H1 (cell line): ENCODE data around the gene PRSS2. TPM values are rescaled to one million over a fixed set of nuclear protein-coding genes. Genes with fewer than 3 reads are reported as not detected.

Experiments
- BACH1 ChIP-seq: IDR thresholded peaks from 2 replicates; pipeline ENCODE4 v1.6.1; 2012; ENCODE audit warnings: low read length, improper control_type of control experiment
- BRCA1 ChIP-seq: IDR thresholded peaks from 2 replicates; pipeline ENCODE4 v1.6.1; 2012; ENCODE audit warnings: low read depth, low read length, improper control_type of control experiment
- CEBPB ChIP-seq: IDR thresholded peaks from 2 replicates; pipeline ENCODE4 v1.6.1; 2012; ENCODE audit warnings: low read depth, low read length
- CHD1 ChIP-seq: IDR thresholded peaks from 2 replicates; pipeline ENCODE4 v1.6.1; 2012; ENCODE audit warnings: low read depth, low read length, improper control_type of control experiment
- CHD2 ChIP-seq: IDR thresholded peaks from 2 replicates; pipeline ENCODE4 v1.6.1; 2012; ENCODE audit warnings: low read length, improper control_type of control experiment
- CREB1 ChIP-seq: IDR thresholded peaks from 2 replicates; pipeline ENCODE4 v1.6.1; 2012; ENCODE audit warnings: inconsistent platforms
- CTBP2 ChIP-seq: IDR thresholded peaks from 2 replicates; pipeline ENCODE4 v1.7.0; 2011; ENCODE audit warnings: borderline replicate concordance, mild to moderate bottlenecking, moderate library complexity, mixed read lengths, low read length; ENCODE audit not compliant: insufficient read depth, insufficient read length
- E2F6 ChIP-seq: IDR thresholded peaks from 2 replicates; pipeline ENCODE4 v1.6.1; 2012; ENCODE audit warnings: inconsistent platforms
- EGR1 ChIP-seq: IDR thresholded peaks from 2 replicates; pipeline ENCODE4 v1.6.1; 2011; ENCODE audit warnings: low read depth, low read length, borderline replicate concordance
- GABPA ChIP-seq: IDR thresholded peaks from 2 replicates; pipeline ENCODE4 v1.6.1; 2011; ENCODE audit warnings: mild to moderate bottlenecking, low read length, moderate library complexity, borderline replicate concordance; ENCODE audit not compliant: insufficient read depth
- GTF2F1 ChIP-seq: IDR thresholded peaks from 2 replicates; pipeline ENCODE4 v1.6.1; 2012; ENCODE audit warnings: low read depth, low read length, improper control_type of control experiment, borderline replicate concordance
- HDAC2 ChIP-seq, 2 experiments: fragments of 300-600 bp in 1 of 2; sonication (generic) in 1 of 2; IDR thresholded peaks; 2 replicates each; pipeline ENCODE4 v1.6.1; 2011 to 2012; ENCODE audit warnings: low read depth in 2 of 2, low read length in 2 of 2, mild to moderate bottlenecking in 2 of 2, moderate library complexity in 2 of 2, borderline replicate concordance in 1 of 2, inconsistent platforms in 1 of 2
- KDM4A ChIP-seq: IDR thresholded peaks from one replicate; pipeline ENCODE4 v1.7.1; 2012; ENCODE audit warnings: low read depth, mild to moderate bottlenecking, moderate library complexity, low read length, inconsistent platforms; ENCODE audit not compliant: severe bottlenecking
- KDM5A ChIP-seq: fragments of 200-600 bp; IDR thresholded peaks from 2 replicates; pipeline ENCODE4 v1.7.1; 2012; ENCODE audit warnings: mild to moderate bottlenecking, low read length, inconsistent platforms, mixed read lengths
- MAFK ChIP-seq: IDR thresholded peaks from 2 replicates; pipeline ENCODE4 v1.6.1; 2012; ENCODE audit warnings: low read depth, mild to moderate bottlenecking, improper control_type of control experiment, low read length
- RAD21 ChIP-seq, 2 experiments: IDR thresholded peaks in 1 of 2; conservative IDR thresholded peaks in 1 of 2; 2 replicates each; pipeline ENCODE4 v1.6.1; 2011; ENCODE audit warnings: low read depth in 2 of 2, low read length in 2 of 2, improper control_type of control experiment in 1 of 2, inconsistent platforms in 1 of 2, mild to moderate bottlenecking in 1 of 2, moderate library complexity in 1 of 2
- RBBP5 ChIP-seq: IDR thresholded peaks from 2 replicates; pipeline ENCODE4 v1.7.1; 2012; ENCODE audit warnings: low read depth, mild to moderate bottlenecking, inconsistent platforms, low read length, moderate library complexity, borderline replicate concordance
- RFX5 ChIP-seq: IDR thresholded peaks from 2 replicates; pipeline ENCODE4 v1.6.1; 2011; ENCODE audit warnings: low read depth, low read length, improper control_type of control experiment, borderline replicate concordance
- SIN3A ChIP-seq, 2 experiments: IDR thresholded peaks in 1 of 2; conservative IDR thresholded peaks in 1 of 2; 2 replicates each; pipeline ENCODE4 v1.6.1; 2011 to 2012; ENCODE audit warnings: low read length in 2 of 2, improper control_type of control experiment in 1 of 2, low read depth in 1 of 2, mild to moderate bottlenecking in 1 of 2
- SIRT6 ChIP-seq: IDR thresholded peaks from one replicate; pipeline ENCODE4 v1.7.1; 2012; ENCODE audit warnings: low read length, inconsistent platforms
- SP4 ChIP-seq: IDR thresholded peaks from 2 replicates; pipeline ENCODE4 v1.6.1; 2012; ENCODE audit warnings: low read length, inconsistent platforms
- SRF ChIP-seq: IDR thresholded peaks from 2 replicates; pipeline ENCODE4 v1.6.1; 2011; ENCODE audit warnings: mild to moderate bottlenecking, low read depth, low read length, moderate library complexity
- polyA plus RNA-seq, 7 experiments: library from polyadenylated mRNA; depleted of rRNA in 3 of 7; stranded (reverse) in 5 of 7; unstranded in 2 of 7; fragments of >200 nt in 5 of 7; fragments of 200-250 nt in 2 of 7; gene quantifications; 1 replicate in 5 of 7; 2 replicates in 1 of 7; 4 replicates in 1 of 7; pipeline versions ENCODE4 v1.2.1 to v1.2.3, GENCODE V29; 2011 to 2013; ENCODE audit warnings: missing spikeins in 2 of 7, mixed read lengths in 2 of 7
- total RNA-seq: library from RNA; stranded (reverse); fragmentation: NEBNext Ultra II Directional; extraction: Animal tissue kit (Norgen Biotek cat#: 25700); gene quantifications from 2 replicates; pipeline ENCODE4 v1.2.1, GENCODE V29; 2021
- TF ChIP-seq, protein P1 (sequence below): IDR thresholded peaks from 2 replicates; pipeline ENCODE4 v1.6.1; 2011; ENCODE audit warnings: low read depth, mild to moderate bottlenecking, low read length; ENCODE audit not compliant: insufficient read depth

Gene PRSS2
- total and polyA plus RNA-seq, 2 of the 8 experiments (the other 6 are each of a cell fraction or from before 2014, with no cell fraction given) = not detected

DNA sequence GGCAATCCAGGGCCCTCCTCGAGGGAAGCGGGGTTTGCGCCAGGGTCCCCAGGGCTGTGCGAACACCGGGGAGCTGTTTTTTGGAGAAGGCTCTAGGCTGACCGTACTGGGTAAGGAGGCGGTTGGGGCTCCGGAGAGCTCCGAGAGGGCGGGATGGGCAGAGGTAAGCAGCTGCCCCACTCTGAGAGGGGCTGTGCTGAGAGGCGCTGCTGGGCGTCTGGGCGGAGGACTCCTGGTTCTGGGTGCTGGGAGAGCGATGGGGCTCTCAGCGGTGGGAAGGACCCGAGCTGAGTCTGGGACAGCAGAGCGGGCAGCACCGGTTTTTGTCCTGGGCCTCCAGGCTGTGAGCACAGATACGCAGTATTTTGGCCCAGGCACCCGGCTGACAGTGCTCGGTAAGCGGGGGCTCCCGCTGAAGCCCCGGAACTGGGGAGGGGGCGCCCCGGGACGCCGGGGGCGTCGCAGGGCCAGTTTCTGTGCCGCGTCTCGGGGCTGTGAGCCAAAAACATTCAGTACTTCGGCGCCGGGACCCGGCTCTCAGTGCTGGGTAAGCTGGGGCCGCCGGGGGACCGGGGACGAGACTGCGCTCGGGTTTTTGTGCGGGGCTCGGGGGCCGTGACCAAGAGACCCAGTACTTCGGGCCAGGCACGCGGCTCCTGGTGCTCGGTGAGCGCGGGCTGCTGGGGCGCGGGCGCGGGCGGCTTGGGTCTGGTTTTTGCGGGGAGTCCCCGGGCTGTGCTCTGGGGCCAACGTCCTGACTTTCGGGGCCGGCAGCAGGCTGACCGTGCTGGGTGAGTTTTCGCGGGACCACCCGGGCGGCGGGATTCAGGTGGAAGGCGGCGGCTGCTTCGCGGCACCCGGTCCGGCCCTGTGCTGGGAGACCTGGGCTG is 26.0 kb downstream of the PRSS2 start (continued):
- TF ChIP-seq GABPA (no peak), BACH1 (no peak), E2F6 (peak; percentile 67), CHD2 (no peak), SIRT6 (no peak), SRF (no peak), BRCA1 (no peak), EGR1 (no peak), CHD1 (no peak), HDAC2 (IDR thresholded peaks at IDR 0.05; ENCODE audit: borderline replicate concordance in 1 of 2, low read depth in 2 of 2, low read length in 2 of 2) (no peak), SIN3A (conservative IDR thresholded peaks at IDR 0.05 in 1 of 2, IDR thresholded peaks at IDR 0.05 in 1 of 2; ENCODE audit: low read depth in 1 of 2, low read length in 2 of 2) (no peak), CREB1 (no peak), GTF2F1 (no peak), CTBP2 (no peak), KDM5A (no peak), RBBP5 (peak; percentile 20; the same call in 1 of the 2 replicates), CEBPB (no peak), RFX5 (no peak), RAD21 (IDR thresholded peaks at IDR 0.05 in 1 of 2, conservative IDR thresholded peaks at IDR 0.05 in 1 of 2; ENCODE audit: low read depth in 2 of 2, low read length in 2 of 2) (no peak), SP4 (no peak), MAFK (no peak), KDM4A (peak; percentile 56)
- TF ChIP-seq, protein P1, sequence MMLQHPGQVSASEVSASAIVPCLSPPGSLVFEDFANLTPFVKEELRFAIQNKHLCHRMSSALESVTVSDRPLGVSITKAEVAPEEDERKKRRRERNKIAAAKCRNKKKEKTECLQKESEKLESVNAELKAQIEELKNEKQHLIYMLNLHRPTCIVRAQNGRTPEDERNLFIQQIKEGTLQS = no peak
